Type B pancreatic cell (in vitro differentiated cells): ENCODE results near the gene MYCBP2. TPM values are rescaled to one million over a fixed set of nuclear protein-coding genes. Genes with fewer than 3 reads are reported as not detected.

Experiments used
- DNase-seq: peaks from one replicate; pipeline ENCODE4 v3.0.0; 2021; ENCODE audit warnings: mixed read lengths; ENCODE audit not compliant: unreplicated experiment; ENCODE audit errors: extremely low spot score
- H3K27ac Mint-ChIP-seq: 2 replicates; pipeline ENCODE4 v1.8.0; 2021; ENCODE audit warnings: mild to moderate bottlenecking, mixed read lengths
- H3K27me3 Mint-ChIP-seq: 2 replicates; pipeline ENCODE4 v1.8.0; 2021; ENCODE audit warnings: mixed read lengths
- H3K36me3 Mint-ChIP-seq: 2 replicates; pipeline ENCODE4 v1.8.0; 2021; ENCODE audit warnings: mixed read lengths
- H3K4me1 Mint-ChIP-seq: one replicate; pipeline ENCODE4 v1.8.0; 2021; ENCODE audit warnings: mixed read lengths; ENCODE audit not compliant: unreplicated experiment
- H3K4me3 Mint-ChIP-seq: 2 replicates; pipeline ENCODE4 v1.8.0; 2021; ENCODE audit warnings: mild to moderate bottlenecking, mixed read lengths
- H3K9me3 Mint-ChIP-seq: 2 replicates; pipeline ENCODE4 v1.8.0; 2021; ENCODE audit warnings: mixed read lengths
- CTCF ChIP-seq: fragments of 200-600 bp; sonication (generic); conservative IDR thresholded peaks from 2 replicates; pipeline ENCODE4 v1.5.0; 2021; ENCODE audit warnings: antibody characterized with exemption, mild to moderate bottlenecking
- total RNA-seq: library from RNA; stranded (reverse); gene quantifications from 2 replicates; pipeline ENCODE4 v1.2.1, GENCODE V29; 2021; ENCODE audit warnings: low replicate concordance

The MYCBP2 gene
- total RNA-seq, 1 donor from 2014 or later: 71.7 TPM

- H3K9me3 Mint-ChIP-seq: no peaks in the 10 kb centered on the region
- TF ChIP-seq CTCF: no peak
- peaks cover 34% of the 10 kb centered on the region for H3K36me3 Mint-ChIP-seq
- DNase-seq: no peak
- H3K27me3 Mint-ChIP-seq: no peaks in the 10 kb centered on the region
- H3K27ac Mint-ChIP-seq: no peak overlapping the region
- no peak overlapping the region for H3K4me3 Mint-ChIP-seq
- H3K4me1 Mint-ChIP-seq: no peaks in the 10 kb centered on the region
These were observed 231.6 kb downstream of the MYCBP2 start for GRCh38 chr13:77095288-77095687.

GRCh38 chr13:77094773-77095172, 232.1 kb downstream of the MYCBP2 start:
- no peaks in the 10 kb centered on the region for H3K4me1 Mint-ChIP-seq
- no peaks in the 10 kb centered on the region for H3K27me3 Mint-ChIP-seq
- no peak overlapping the region for H3K4me3 Mint-ChIP-seq
- no peak for TF ChIP-seq CTCF
- H3K36me3 Mint-ChIP-seq: peaks cover 32% of the 10 kb centered on the region
- H3K9me3 Mint-ChIP-seq: no peaks in the 10 kb centered on the region
- DNase-seq: no peak
- H3K27ac Mint-ChIP-seq: no peak overlapping the region

- Mint-ChIP-seq H3K27me3 (no peaks in the 10 kb centered on the region), H3K9me3 (no peaks in the 10 kb centered on the region), H3K4me1 (no peaks in the 10 kb centered on the region), H3K4me3 (no peak overlapping the region), H3K36me3 (peaks cover 32% of the 10 kb centered on the region), H3K27ac (no peak overlapping the region)
- no peak for DNase-seq
- no peak for TF ChIP-seq CTCF
These were observed 233.2 kb downstream of the MYCBP2 start for GRCh38 chr13:77093735-77094134.

- Mint-ChIP-seq H3K27me3 (no peaks in the 10 kb centered on the region), H3K4me1 (no peaks in the 10 kb centered on the region), H3K27ac (no peak overlapping the region), H3K9me3 (no peaks in the 10 kb centered on the region), H3K36me3 (peaks cover 42% of the 10 kb centered on the region), H3K4me3 (no peak overlapping the region)
- DNase-seq: no peak
- TF ChIP-seq CTCF: no peak
These were observed 242.1 kb downstream of the MYCBP2 start for GRCh38 chr13:77084755-77085154.

GRCh38 chr13:77079902-77080413, 246.9 kb downstream of the MYCBP2 start:
- H3K4me1 Mint-ChIP-seq: no peaks in the 10 kb centered on the region
- H3K27me3 Mint-ChIP-seq: no peaks in the 10 kb centered on the region
- TF ChIP-seq CTCF: no peak
- H3K36me3 Mint-ChIP-seq: peaks cover 48% of the 10 kb centered on the region
- H3K27ac Mint-ChIP-seq: no peak overlapping the region
- no peak for DNase-seq
- no peaks in the 10 kb centered on the region for H3K9me3 Mint-ChIP-seq
- no peak overlapping the region for H3K4me3 Mint-ChIP-seq

- H3K4me1 Mint-ChIP-seq: no peaks in the 10 kb centered on the region
- H3K9me3 Mint-ChIP-seq: no peaks in the 10 kb centered on the region
These were observed 259.4 kb downstream of the MYCBP2 start for GRCh38 chr13:77067519-77067918.

More at GRCh38 chr13:77067519-77067918, 259.4 kb downstream of the MYCBP2 start:
- no peak for DNase-seq
- H3K36me3 Mint-ChIP-seq: peaks cover 18% of the 10 kb centered on the region
- TF ChIP-seq CTCF: no peak
- no peak overlapping the region for H3K27ac Mint-ChIP-seq
- H3K4me3 Mint-ChIP-seq: no peak overlapping the region
- H3K27me3 Mint-ChIP-seq: no peaks in the 10 kb centered on the region
